D721Med (cell line): Measurements from ENCODE around the gene RBM19.

ENCODE experiments used
- DNase-seq: peaks from one replicate; pipeline ENCODE4 v3.0.0; 2011; ENCODE audit warnings: low spot score; ENCODE audit not compliant: insufficient read length
- FAIRE-seq: peaks from 2 replicates; lab custom pipeline; 2011; peaks lifted over from hg19 to GRCh38; lab: Jason Lieb, UNC
- TF ChIP-seq, protein P1 (sequence below): IDR thresholded peaks from 2 replicates; pipeline ENCODE4 v1.5.1; 2012; ENCODE audit warnings: mild to moderate bottlenecking, control low read depth; ENCODE audit not compliant: insufficient read depth; ENCODE audit errors: missing control alignments

RBM19 gene

DNA sequence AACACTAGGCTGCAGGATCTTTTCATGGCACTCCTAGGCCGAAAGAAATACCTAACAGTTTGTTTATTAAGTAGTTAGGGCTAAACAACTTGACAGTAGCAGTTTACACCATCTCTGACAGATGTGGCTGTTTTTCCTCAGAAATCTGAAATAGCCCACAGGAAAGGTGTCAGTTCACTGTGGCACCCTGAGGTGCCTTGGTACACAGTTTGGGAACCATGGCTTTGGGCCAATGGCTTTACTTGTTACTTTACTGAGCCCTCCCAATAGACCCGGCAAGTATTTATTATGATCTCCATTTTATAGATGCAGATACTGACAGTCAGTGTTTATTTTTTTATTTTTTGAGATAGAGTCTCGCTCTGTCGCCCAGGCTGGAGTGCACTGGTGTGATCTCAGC, 69.3 kb downstream of the RBM19 start:
- no peak for FAIRE-seq
- TF ChIP-seq, protein P1, sequence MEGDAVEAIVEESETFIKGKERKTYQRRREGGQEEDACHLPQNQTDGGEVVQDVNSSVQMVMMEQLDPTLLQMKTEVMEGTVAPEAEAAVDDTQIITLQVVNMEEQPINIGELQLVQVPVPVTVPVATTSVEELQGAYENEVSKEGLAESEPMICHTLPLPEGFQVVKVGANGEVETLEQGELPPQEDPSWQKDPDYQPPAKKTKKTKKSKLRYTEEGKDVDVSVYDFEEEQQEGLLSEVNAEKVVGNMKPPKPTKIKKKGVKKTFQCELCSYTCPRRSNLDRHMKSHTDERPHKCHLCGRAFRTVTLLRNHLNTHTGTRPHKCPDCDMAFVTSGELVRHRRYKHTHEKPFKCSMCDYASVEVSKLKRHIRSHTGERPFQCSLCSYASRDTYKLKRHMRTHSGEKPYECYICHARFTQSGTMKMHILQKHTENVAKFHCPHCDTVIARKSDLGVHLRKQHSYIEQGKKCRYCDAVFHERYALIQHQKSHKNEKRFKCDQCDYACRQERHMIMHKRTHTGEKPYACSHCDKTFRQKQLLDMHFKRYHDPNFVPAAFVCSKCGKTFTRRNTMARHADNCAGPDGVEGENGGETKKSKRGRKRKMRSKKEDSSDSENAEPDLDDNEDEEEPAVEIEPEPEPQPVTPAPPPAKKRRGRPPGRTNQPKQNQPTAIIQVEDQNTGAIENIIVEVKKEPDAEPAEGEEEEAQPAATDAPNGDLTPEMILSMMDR = no peak
- DNase-seq = no peak

DNA sequence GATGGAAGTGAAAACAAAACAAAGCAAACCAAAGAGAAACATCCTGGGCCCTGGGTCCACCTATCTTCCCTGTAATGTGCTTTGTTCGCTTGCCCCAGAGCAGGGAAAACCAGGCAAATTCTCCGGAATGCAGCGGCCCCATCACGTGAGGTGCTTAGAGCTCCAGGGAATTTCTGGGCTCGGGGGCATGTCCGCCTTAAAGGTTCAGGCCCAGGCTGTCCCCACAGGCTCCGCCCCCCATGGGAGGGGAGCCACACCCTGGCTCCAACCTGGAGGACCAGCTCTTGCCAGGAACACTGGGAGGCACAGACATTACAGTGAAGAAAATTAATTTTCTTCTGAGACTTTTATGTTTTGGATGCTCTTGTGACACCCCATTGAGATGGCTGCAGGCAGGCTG, 69.9 kb downstream of the RBM19 start:
- FAIRE-seq (no peak), DNase-seq (no peak)
- TF ChIP-seq, protein P1 = no peak

DNA sequence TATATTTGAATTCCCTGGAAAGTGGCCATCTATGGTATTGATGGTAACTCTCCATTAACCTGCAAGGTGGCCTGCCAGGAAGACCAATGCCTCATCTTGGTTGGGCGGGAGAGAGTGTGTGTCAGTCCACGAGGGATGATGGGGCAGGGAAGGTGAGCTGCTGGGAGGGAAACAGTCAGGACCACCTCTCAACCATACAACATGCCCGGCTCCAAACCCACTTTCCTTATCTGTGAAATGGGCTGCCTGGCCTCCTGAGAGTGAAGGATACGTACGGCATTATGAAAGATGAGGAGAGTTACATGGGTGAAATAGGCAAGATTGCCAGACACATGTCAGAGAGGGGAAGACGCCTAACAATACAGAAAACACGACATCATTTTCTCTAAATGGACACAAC, 70.9 kb downstream of the RBM19 start:
- TF ChIP-seq, protein P1 = no peak
- FAIRE-seq (no peak), DNase-seq (no peak)

DNA sequence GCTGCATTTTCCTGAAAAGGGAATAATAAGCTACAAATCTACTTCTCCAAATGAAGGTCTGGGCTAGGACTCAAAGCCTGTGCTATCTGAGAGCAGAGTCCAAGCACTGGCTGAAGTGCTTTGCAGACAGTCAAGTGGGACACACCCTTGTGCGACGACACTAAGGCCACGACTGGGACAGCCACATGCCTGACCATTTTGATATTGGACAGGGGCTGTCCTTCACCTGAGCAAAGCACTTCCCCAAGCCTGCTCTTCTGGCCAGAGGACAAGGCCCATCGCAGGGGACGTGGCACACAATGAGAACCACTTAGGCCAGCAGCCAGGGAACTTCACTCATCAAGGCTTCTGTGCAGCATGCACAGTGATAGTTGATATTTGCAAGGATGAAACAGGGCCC, 71.4 kb downstream of the RBM19 start:
- DNase-seq = no peak
- TF ChIP-seq, protein P1 = no peak
- FAIRE-seq = no peak

DNA sequence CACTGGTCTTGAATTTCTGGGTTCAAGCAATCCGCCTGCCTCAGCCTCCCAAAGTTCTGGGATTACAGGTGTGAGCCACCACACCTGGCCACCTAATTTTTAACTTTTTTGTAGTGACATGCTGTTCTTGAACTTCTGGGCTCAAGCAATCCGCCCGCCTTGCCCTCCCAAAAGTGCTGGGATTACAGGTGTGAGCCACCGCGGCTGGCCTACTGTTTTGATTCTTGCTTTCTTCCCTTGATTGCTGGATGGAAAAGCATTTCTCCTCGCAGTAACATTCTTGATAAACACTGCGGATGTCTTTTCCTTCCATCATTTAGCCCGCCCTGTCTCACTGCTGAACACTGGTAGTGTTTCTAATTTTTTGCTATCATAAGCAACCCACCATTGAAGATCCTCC, 72.9 kb downstream of the RBM19 start:
- TF ChIP-seq, protein P1 = no peak
- no peak for DNase-seq
- FAIRE-seq = no peak

DNA sequence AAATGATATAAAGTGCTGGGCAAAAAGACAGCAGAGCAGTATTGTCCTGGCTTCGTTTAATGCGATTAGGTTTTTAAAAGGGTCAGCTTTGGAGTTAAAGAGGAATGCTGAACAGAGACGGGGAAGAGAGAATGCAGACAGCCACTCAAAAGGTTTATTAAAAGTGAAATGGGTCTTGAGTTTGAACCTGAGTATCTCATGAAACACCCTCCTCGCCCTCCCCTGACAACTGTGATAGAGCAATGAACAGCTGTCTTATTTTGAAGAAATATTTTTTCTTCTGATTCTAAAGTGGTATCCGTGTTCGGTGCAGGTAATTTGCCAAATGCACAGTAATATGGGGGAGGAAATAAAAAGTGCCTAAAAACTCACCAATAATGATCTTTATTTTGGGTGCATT, 73.6 kb downstream of the RBM19 start:
- DNase-seq = no peak
- TF ChIP-seq, protein P1 = no peak
- no peak for FAIRE-seq

DNA sequence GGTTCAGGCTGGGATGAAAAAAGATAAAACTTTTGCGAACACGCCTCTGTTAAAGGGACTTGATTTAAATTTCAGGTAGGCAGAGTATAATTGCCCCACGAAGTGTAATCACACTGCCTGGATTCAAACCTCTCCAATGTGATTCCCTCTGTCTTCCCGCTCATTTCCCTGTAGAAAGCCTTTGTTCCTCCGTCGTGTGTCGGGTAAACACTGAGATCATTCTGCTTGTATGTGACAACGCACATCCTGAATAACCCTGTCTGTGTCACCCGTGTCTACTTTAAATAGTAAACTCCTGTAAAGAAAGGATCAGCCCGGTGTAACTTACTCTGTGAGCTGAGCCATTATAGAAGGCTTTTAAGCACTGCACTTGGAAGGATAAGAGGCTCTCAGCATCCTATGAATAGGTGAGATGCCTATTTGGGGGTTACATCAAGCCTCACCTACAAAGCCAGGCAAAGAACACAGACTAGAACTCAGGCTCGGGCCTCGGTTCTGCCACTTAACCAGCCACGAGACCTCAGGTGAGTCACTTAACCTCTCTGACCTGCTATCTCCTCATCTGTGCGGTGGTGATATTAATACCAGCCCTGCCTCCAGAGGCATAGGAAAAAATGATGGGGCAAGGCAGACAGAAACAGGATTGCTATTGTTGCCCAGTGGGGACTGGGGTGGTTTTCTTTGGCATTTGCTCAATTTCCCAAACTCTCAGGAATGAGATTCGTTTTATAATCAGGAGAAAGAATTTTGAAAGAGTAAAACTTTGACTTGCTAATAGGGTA, 74.2 kb downstream of the RBM19 start:
- TF ChIP-seq, protein P1 = no peak
- DNase-seq = no peak
- no peak for FAIRE-seq
